ENCODE results near the gene ATXN1. TPM values are rescaled to one million over a fixed set of nuclear protein-coding genes. Genes with fewer than 3 reads are reported as not detected.

ATXN1 gene
- total RNA-seq, 1 experiment from 2014 or later, result 25.6 TPM

DNA sequence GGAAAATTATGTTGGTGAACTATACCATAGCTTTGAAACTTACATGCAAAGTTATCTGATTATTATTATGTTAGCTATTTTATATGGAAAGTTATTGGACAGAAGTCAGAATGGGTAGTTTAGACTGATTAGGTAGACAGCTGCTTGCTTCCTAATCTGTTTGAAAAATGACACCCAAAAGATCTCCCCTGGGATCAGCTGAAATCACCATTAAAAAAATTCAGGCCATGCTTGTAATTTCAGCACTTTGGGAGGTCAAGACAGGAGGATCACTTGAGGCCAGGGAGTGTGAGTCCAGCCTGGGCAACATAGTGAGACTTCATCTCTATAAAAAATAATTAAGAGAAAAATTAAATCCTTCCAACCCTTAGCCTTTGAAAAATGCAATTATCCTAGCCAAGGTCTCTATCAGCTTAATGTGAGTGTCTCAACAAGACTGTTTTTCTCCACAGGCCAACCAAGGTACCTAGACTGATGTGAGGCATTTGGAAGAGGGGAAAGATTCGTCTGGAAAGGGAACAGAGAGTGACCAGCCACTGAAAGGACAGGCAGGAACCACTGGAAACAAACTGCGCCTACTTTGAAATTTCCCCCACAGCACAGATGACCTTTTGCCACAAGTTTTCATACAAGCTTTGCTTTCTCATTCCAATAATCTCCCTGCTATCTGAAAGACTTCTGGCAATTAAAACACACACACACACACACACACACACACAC, 290.6 kb downstream of the ATXN1 start:
- TF ChIP-seq EZH2 (IDR thresholded peaks at IDR 0.05; ENCODE audit: borderline replicate concordance, low read depth, low read length, poor library complexity, severe bottlenecking), result no peak
- TF ChIP-seq, protein P1, sequence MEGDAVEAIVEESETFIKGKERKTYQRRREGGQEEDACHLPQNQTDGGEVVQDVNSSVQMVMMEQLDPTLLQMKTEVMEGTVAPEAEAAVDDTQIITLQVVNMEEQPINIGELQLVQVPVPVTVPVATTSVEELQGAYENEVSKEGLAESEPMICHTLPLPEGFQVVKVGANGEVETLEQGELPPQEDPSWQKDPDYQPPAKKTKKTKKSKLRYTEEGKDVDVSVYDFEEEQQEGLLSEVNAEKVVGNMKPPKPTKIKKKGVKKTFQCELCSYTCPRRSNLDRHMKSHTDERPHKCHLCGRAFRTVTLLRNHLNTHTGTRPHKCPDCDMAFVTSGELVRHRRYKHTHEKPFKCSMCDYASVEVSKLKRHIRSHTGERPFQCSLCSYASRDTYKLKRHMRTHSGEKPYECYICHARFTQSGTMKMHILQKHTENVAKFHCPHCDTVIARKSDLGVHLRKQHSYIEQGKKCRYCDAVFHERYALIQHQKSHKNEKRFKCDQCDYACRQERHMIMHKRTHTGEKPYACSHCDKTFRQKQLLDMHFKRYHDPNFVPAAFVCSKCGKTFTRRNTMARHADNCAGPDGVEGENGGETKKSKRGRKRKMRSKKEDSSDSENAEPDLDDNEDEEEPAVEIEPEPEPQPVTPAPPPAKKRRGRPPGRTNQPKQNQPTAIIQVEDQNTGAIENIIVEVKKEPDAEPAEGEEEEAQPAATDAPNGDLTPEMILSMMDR (conservative IDR thresholded peaks at IDR 0.05; ENCODE audit: low read depth, low read length), result no peak
- Histone ChIP-seq H3K27me3 (replicated peaks; ENCODE audit: insufficient read depth, low read depth, low read length, poor library complexity) (no peaks in the 10 kb centered on the region), H3K27ac (ENCODE audit: low read depth, low read length, poor library complexity, severe bottlenecking) (no peak overlapping the region), H3K4me1 (ENCODE audit: insufficient read depth, low read length, poor library complexity, severe bottlenecking) (peaks cover 12% of the 10 kb centered on the region), H3K9me3 (ENCODE audit: low read depth, low read length, poor library complexity, severe bottlenecking) (no peaks in the 10 kb centered on the region), H3K36me3 (ENCODE audit: insufficient read depth, low read length, poor library complexity, severe bottlenecking) (no peaks in the 10 kb centered on the region), H3K4me3 (ENCODE audit: low read depth, low read length, poor library complexity, severe bottlenecking) (no peak overlapping the region)
- DNase-seq (ENCODE audit: low spot score), result peak; percentile 39
- ChIA-PET CTCF (no interaction called here), POLR2A (ENCODE audit: low non-redundant PET) (interaction anchor here (0.7 kb wide), 1 partner anchor 47 kb away, joined by 3 read pairs; no protein-coding TSS in a partner anchor)
- intact Hi-C loops (cut with micrococcal nuclease; ENCODE audit: unreplicated experiment), result no loop called here
- no TSS peak for BruUV-seq (replicated peaks)

DNA sequence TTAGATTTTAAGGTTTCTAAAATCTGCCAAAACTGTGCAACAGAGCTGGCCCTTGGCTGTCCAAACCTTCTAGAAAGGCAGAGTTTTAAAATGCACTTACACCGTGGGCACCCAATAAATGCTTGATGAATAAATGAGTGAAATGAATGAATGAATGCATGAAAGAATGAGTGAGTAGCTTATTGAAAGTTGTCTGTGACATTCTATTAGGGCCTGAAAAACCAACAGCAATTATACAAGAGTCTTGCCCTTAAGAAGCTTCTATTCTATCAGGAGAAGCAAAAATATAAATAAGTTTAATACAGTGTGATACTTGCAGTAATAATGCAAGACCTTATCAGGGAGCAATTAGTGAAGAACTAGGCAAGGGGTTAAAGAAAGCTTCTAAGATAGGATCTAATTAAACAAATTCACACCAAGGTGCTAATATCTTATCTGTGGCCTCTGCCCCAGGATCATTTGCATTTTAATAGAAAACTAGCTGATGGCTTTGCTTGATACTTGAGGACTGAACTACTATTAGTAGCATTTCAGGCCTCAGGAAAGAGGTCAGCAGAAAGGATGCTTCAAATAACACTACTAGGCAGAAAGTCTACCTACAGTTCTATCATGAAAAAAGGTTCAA, 292.2 kb downstream of the ATXN1 start:
- POLR2A ChIA-PET (ENCODE audit: low non-redundant PET), result interaction anchor here (0.8 kb wide), 1 partner anchor 33 kb away, joined by 3 read pairs; no protein-coding TSS in a partner anchor
- Histone ChIP-seq H3K27me3 (replicated peaks; ENCODE audit: insufficient read depth, low read depth, low read length, poor library complexity) (no peaks in the 10 kb centered on the region), H3K36me3 (ENCODE audit: insufficient read depth, low read length, poor library complexity, severe bottlenecking) (no peaks in the 10 kb centered on the region), H3K4me1 (ENCODE audit: insufficient read depth, low read length, poor library complexity, severe bottlenecking) (peaks cover 12% of the 10 kb centered on the region), H3K4me3 (ENCODE audit: low read depth, low read length, poor library complexity, severe bottlenecking) (no peak overlapping the region), H3K27ac (ENCODE audit: low read depth, low read length, poor library complexity, severe bottlenecking) (no peak overlapping the region), H3K9me3 (ENCODE audit: low read depth, low read length, poor library complexity, severe bottlenecking) (no peaks in the 10 kb centered on the region)
- TF ChIP-seq EZH2 (IDR thresholded peaks at IDR 0.05; ENCODE audit: borderline replicate concordance, low read depth, low read length, poor library complexity, severe bottlenecking), result no peak
- TF ChIP-seq, protein P1 (conservative IDR thresholded peaks at IDR 0.05; ENCODE audit: low read depth, low read length), result no peak
- no peak for DNase-seq (ENCODE audit: low spot score)
- intact Hi-C loops (cut with micrococcal nuclease; ENCODE audit: unreplicated experiment), result no loop called here
- CTCF ChIA-PET, result no interaction called here
- BruUV-seq (replicated peaks), result no TSS peak

- BruUV-seq (replicated peaks), result no TSS peak
- ChIA-PET POLR2A (ENCODE audit: low non-redundant PET) (no interaction called here), CTCF (no interaction called here)
Observed at GRCh38 chr6:16466800-16467553, 294.3 kb downstream of the ATXN1 start.

More at GRCh38 chr6:16466800-16467553, 294.3 kb downstream of the ATXN1 start:
- H3K9me3 ChIP-seq (ENCODE audit: low read depth, low read length, poor library complexity, severe bottlenecking), result no peaks in the 10 kb centered on the region
- TF ChIP-seq, protein P1 (conservative IDR thresholded peaks at IDR 0.05; ENCODE audit: low read depth, low read length), result no peak
- no peak for TF ChIP-seq EZH2 (IDR thresholded peaks at IDR 0.05; ENCODE audit: borderline replicate concordance, low read depth, low read length, poor library complexity, severe bottlenecking)
- intact Hi-C loops (cut with micrococcal nuclease; ENCODE audit: unreplicated experiment), result no loop called here
- no peaks in the 10 kb centered on the region for H3K36me3 ChIP-seq (ENCODE audit: insufficient read depth, low read length, poor library complexity, severe bottlenecking)
- H3K27me3 ChIP-seq (replicated peaks; ENCODE audit: insufficient read depth, low read depth, low read length, poor library complexity), result no peaks in the 10 kb centered on the region
- no peak overlapping the region for H3K27ac ChIP-seq (ENCODE audit: low read depth, low read length, poor library complexity, severe bottlenecking)
- no peak overlapping the region for H3K4me3 ChIP-seq (ENCODE audit: low read depth, low read length, poor library complexity, severe bottlenecking)
- peaks cover 12% of the 10 kb centered on the region for H3K4me1 ChIP-seq (ENCODE audit: insufficient read depth, low read length, poor library complexity, severe bottlenecking)
- DNase-seq (ENCODE audit: low spot score), result no peak
